GM19372 (cell line): ENCODE results near the gene NECTIN1.

ENCODE experiments used
- ATAC-seq: cut with Tn5 transposase; IDR thresholded peaks from one replicate; pipeline ENCODE4 v1.9.1; 2021; ENCODE audit warnings: mild to moderate bottlenecking, low read depth, moderate library complexity; ENCODE audit not compliant: unreplicated experiment

Gene NECTIN1

GRCh38 chr11:119647254-119647653, 81.7 kb downstream of the NECTIN1 start:
- no peak for ATAC-seq

GRCh38 chr11:119645018-119645417, 84.0 kb downstream of the NECTIN1 start:
- no peak for ATAC-seq

GRCh38 chr11:119644502-119644901, 84.5 kb downstream of the NECTIN1 start:
- ATAC-seq: no peak

- ATAC-seq: no peak
These were observed 85.1 kb downstream of the NECTIN1 start for GRCh38 chr11:119643876-119644225.

GRCh38 chr11:119643212-119643875, 85.7 kb downstream of the NECTIN1 start:
- no peak for ATAC-seq

GRCh38 chr11:119641983-119642745, 86.8 kb downstream of the NECTIN1 start:
- ATAC-seq: no peak

GRCh38 chr11:119640541-119640940, 88.5 kb downstream of the NECTIN1 start:
- ATAC-seq: no peak

GRCh38 chr11:119639642-119640205, 89.3 kb downstream of the NECTIN1 start:
- ATAC-seq: no peak

- ATAC-seq: no peak
These were observed 90.1 kb downstream of the NECTIN1 start for GRCh38 chr11:119638851-119639250.

- no peak for ATAC-seq
These were observed 91.5 kb downstream of the NECTIN1 start for GRCh38 chr11:119637481-119637880.

GRCh38 chr11:119635776-119636175, 93.2 kb downstream of the NECTIN1 start:
- ATAC-seq: no peak

GRCh38 chr11:119635041-119635740, 93.8 kb downstream of the NECTIN1 start:
- no peak for ATAC-seq

GRCh38 chr11:119634301-119634700, 94.7 kb downstream of the NECTIN1 start:
- no peak for ATAC-seq

GRCh38 chr11:119629834-119630624, 99.0 kb downstream of the NECTIN1 start:
- no peak for ATAC-seq

GRCh38 chr11:119629085-119629484, 99.9 kb downstream of the NECTIN1 start:
- no peak for ATAC-seq

GRCh38 chr11:119627286-119627685, 101.7 kb downstream of the NECTIN1 start:
- no peak for ATAC-seq

- ATAC-seq: no peak
These were observed 102.1 kb downstream of the NECTIN1 start for GRCh38 chr11:119626871-119627270.

GRCh38 chr11:119626197-119626841, 102.7 kb downstream of the NECTIN1 start:
- ATAC-seq: no peak

- ATAC-seq: no peak
These were observed 103.6 kb downstream of the NECTIN1 start for GRCh38 chr11:119625206-119625978.
